GM18867 (cell line): ENCODE data around the gene MAML2.

Experiments
- ATAC-seq: cut with Tn5 transposase; IDR thresholded peaks from one replicate; pipeline ENCODE4 v1.9.1; 2021; ENCODE audit warnings: mild to moderate bottlenecking, moderate library complexity; ENCODE audit not compliant: unreplicated experiment

MAML2 gene

GRCh38 chr11:96339706-96340554, 3.1 kb downstream of the MAML2 start:
- ATAC-seq, result no peak

GRCh38 chr11:96338910-96339705, 3.9 kb downstream of the MAML2 start:
- peak; percentile 49 for ATAC-seq

GRCh38 chr11:96337541-96338431, 5.2 kb downstream of the MAML2 start:
- ATAC-seq, result peak; percentile 16

- no peak for ATAC-seq
Measured at GRCh38 chr11:96335388-96335787, 7.6 kb downstream of the MAML2 start.

GRCh38 chr11:96334219-96334618, 8.8 kb downstream of the MAML2 start:
- no peak for ATAC-seq

GRCh38 chr11:96333191-96333719, 9.7 kb downstream of the MAML2 start:
- no peak for ATAC-seq

GRCh38 chr11:96332126-96332771, 10.7 kb downstream of the MAML2 start:
- no peak for ATAC-seq

GRCh38 chr11:96331699-96332116, 11.3 kb downstream of the MAML2 start:
- no peak for ATAC-seq

GRCh38 chr11:96330511-96330859, 12.5 kb downstream of the MAML2 start:
- ATAC-seq, result no peak

- ATAC-seq, result no peak
Measured at GRCh38 chr11:96329855-96330510, 13.0 kb downstream of the MAML2 start.

- ATAC-seq, result no peak
Measured at GRCh38 chr11:96329419-96329818, 13.6 kb downstream of the MAML2 start.

- ATAC-seq, result no peak
Measured at GRCh38 chr11:96328395-96329010, 14.5 kb downstream of the MAML2 start.

- no peak for ATAC-seq
Measured at GRCh38 chr11:96326959-96327358, 16.0 kb downstream of the MAML2 start.

- ATAC-seq, result no peak
Measured at GRCh38 chr11:96324912-96325311, 18.1 kb downstream of the MAML2 start.

- no peak for ATAC-seq
Measured at GRCh38 chr11:96323642-96323985, 19.4 kb downstream of the MAML2 start.

- no peak for ATAC-seq
Measured at GRCh38 chr11:96322775-96323641, 20.0 kb downstream of the MAML2 start.

- no peak for ATAC-seq
Measured at GRCh38 chr11:96321091-96321490, 21.9 kb downstream of the MAML2 start.

GRCh38 chr11:96319898-96320656, 22.9 kb downstream of the MAML2 start:
- no peak for ATAC-seq
